H1 (cell line): ENCODE results near the gene SLC22A15. TPM values are rescaled to one million over a fixed set of nuclear protein-coding genes. Genes with fewer than 3 reads are reported as not detected.

Source experiments
- CBX8 ChIP-seq: fragments of 300-800, 300-1000 bp; sonication (generic); IDR thresholded peaks from 2 replicates; pipeline ENCODE4 v1.7.1; 2016; ENCODE audit warnings: low read depth, low read length, borderline replicate concordance
- CREB1 ChIP-seq: IDR thresholded peaks from 2 replicates; pipeline ENCODE4 v1.6.1; 2012; ENCODE audit warnings: inconsistent platforms
- CTCF ChIP-seq, 3 experiments: IDR thresholded peaks; 1 replicate in 2 of 3; 2 replicates in 1 of 3; pipeline versions ENCODE4 v1.5.1 to v1.6.1; 2011; ENCODE audit warnings: low read length in 3 of 3, mild to moderate bottlenecking in 3 of 3, inconsistent platforms in 2 of 3, low read depth in 1 of 3, moderate library complexity in 1 of 3; ENCODE audit not compliant: insufficient read depth in 1 of 3; ENCODE audit errors: control extremely low read depth in 1 of 3
- RFX5 ChIP-seq: IDR thresholded peaks from 2 replicates; pipeline ENCODE4 v1.6.1; 2011; ENCODE audit warnings: low read depth, low read length, improper control_type of control experiment, borderline replicate concordance
- YY1 ChIP-seq: IDR thresholded peaks from 2 replicates; pipeline ENCODE4 v1.6.1; 2011; ENCODE audit warnings: low read depth, mild to moderate bottlenecking, low read length
- polyA plus RNA-seq, 7 experiments: library from polyadenylated mRNA; depleted of rRNA in 3 of 7; stranded (reverse) in 5 of 7; unstranded in 2 of 7; fragments of >200 nt in 5 of 7; fragments of 200-250 nt in 2 of 7; gene quantifications; 1 replicate in 5 of 7; 2 replicates in 1 of 7; 4 replicates in 1 of 7; pipeline versions ENCODE4 v1.2.1 to v1.2.3, GENCODE V29; 2011 to 2013; ENCODE audit warnings: missing spikeins in 2 of 7, mixed read lengths in 2 of 7
- total RNA-seq: library from RNA; stranded (reverse); fragmentation: NEBNext Ultra II Directional; extraction: Animal tissue kit (Norgen Biotek cat#: 25700); gene quantifications from 2 replicates; pipeline ENCODE4 v1.2.1, GENCODE V29; 2021
- TF ChIP-seq, protein P1 (sequence below): IDR thresholded peaks from 2 replicates; pipeline ENCODE4 v1.6.1; 2011; ENCODE audit warnings: low read depth, mild to moderate bottlenecking, low read length; ENCODE audit not compliant: insufficient read depth

Gene SLC22A15
- total and polyA plus RNA-seq, 2 of the 8 experiments (the other 6 are each of a cell fraction or from before 2014, with no cell fraction given), result 3.2 to 3.3 TPM

DNA sequence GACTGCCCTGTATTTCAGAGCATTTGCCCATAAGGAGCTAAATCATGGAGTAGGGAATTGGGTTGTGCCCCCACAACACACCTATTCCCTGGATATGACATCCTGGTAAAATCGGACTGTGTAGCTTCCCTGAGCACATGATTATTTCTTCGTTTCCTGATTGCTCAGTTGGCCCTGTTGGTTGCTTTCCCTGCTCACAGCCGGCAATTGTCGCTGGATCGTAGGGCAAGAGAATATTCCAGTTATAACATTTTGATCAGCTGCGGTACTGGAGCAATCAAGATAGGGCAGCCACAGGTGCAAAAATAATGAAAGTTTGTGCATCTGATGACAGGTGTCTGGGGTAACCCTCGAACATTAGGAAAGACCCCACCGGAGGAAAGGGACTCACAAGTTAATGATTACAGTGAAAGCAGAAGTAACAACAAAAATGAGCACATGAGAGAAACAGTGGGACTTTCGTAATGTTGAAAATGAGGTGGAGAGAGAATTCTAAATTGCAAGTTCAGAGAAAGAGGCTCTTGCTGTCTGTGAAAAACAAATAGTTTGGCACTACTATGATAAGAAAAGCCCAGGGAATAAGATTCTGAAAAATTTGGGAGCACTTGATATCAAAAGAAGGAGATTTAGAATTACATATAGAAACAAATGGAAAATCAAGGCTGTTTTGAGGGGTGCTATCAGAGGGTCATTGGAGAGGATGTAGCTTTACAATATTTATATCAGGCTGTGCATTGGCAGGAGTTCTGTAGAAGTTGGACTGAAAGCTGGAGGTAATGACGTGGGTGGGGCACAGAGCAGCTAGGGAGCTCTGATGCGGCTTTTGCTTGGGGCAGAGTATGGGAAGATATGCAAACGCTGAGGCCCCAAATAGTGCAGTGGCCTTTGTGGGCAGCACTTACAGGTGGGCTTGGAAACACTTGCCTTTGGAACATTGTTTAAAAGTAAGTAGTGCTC, 134.5 kb downstream of the SLC22A15 start, which contains the start of gene MAB21L3 (continued):
- no peak for TF ChIP-seq CTCF (IDR thresholded peaks at IDR 0.05; ENCODE audit: control extremely low read depth in 1 of 3, insufficient read depth in 1 of 3, low read depth in 1 of 3, low read length in 3 of 3)
- TF ChIP-seq CBX8, result no peak
- TF ChIP-seq CREB1, result no peak
- TF ChIP-seq, protein P1, sequence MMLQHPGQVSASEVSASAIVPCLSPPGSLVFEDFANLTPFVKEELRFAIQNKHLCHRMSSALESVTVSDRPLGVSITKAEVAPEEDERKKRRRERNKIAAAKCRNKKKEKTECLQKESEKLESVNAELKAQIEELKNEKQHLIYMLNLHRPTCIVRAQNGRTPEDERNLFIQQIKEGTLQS, result no peak
- no peak for TF ChIP-seq RFX5
- TF ChIP-seq YY1, result no peak
